HG03342 (cell line): ENCODE data around the gene GFER.
"Not testable (repeated sequence)": the region's sequence is repeated elsewhere in the genome, so short reads cannot be mapped to it uniquely, and the experiment has no call there.

Experiments
- ATAC-seq: cut with Tn5 transposase; IDR thresholded peaks from one replicate; pipeline ENCODE4 v1.9.1; 2021; ENCODE audit warnings: mild to moderate bottlenecking, moderate library complexity; ENCODE audit not compliant: unreplicated experiment

The GFER gene

GRCh38 chr16:1983544-1984346 lies at the start of gene GFER:
TSS of gene GFER (plus strand) at chr16:1984193. CDS start at chr16:1984219, 26 bp downstream.
- ATAC-seq: peak; percentile 66

GRCh38 chr16:1936945-1937479 lies 47.0 kb upstream of the GFER start:
- ATAC-seq: no peak

- ATAC-seq: no peak
Observed at GRCh38 chr16:1938316-1938715, 45.7 kb upstream of the GFER start.

GRCh38 chr16:1938910-1939309 lies 45.1 kb upstream of the GFER start:
- ATAC-seq: no peak

- not testable (repeated sequence) for ATAC-seq
Observed at GRCh38 chr16:1939833-1940232, 44.2 kb upstream of the GFER start.

GRCh38 chr16:1940273-1941161 lies 43.5 kb upstream of the GFER start:
- ATAC-seq: no peak

GRCh38 chr16:1941162-1942046 lies 42.6 kb upstream of the GFER start:
- ATAC-seq: no peak

GRCh38 chr16:1942047-1942809 lies 41.8 kb upstream of the GFER start:
- ATAC-seq: no peak

GRCh38 chr16:1942810-1943726 lies 40.9 kb upstream of the GFER start, which contains the start of gene MSRB1:
TSS of gene MSRB1 (minus strand) at chr16:1943199. CDS start at chr16:1943156, 43 bp downstream.
- peak; percentile 89 for ATAC-seq

GRCh38 chr16:1944612-1945199 lies 39.3 kb upstream of the GFER start:
- ATAC-seq: no peak

GRCh38 chr16:1945559-1946391 lies 38.2 kb upstream of the GFER start:
- no peak for ATAC-seq

- ATAC-seq: no peak
Observed at GRCh38 chr16:1946495-1947368, 37.3 kb upstream of the GFER start.

GRCh38 chr16:1947369-1947670 lies 36.7 kb upstream of the GFER start:
- ATAC-seq: no peak

- no peak for ATAC-seq
Observed at GRCh38 chr16:1949507-1949906, 34.5 kb upstream of the GFER start.

GRCh38 chr16:1950047-1950446 lies 33.9 kb upstream of the GFER start:
- no peak for ATAC-seq

GRCh38 chr16:1950559-1950958 lies 33.4 kb upstream of the GFER start:
- ATAC-seq: no peak

- ATAC-seq: no peak
Observed at GRCh38 chr16:1953734-1954133, 30.3 kb upstream of the GFER start.
